IPS-15b (cell line): ENCODE results near the gene ENPP1.

ENCODE experiments used
- H3K27me3 ChIP-seq: one replicate; pipeline ENCODE4 v1.6.1; 2013; ENCODE audit warnings: low read length; ENCODE audit not compliant: control insufficient read depth, insufficient read depth
- H3K36me3 ChIP-seq: one replicate; pipeline ENCODE4 v1.6.1; 2013; ENCODE audit warnings: low read length; ENCODE audit not compliant: control insufficient read depth, insufficient read depth
- H3K4me1 ChIP-seq: one replicate; pipeline ENCODE4 v1.6.1; 2013; ENCODE audit warnings: mild to moderate bottlenecking, low read length; ENCODE audit not compliant: control insufficient read depth, insufficient read depth
- H3K4me3 ChIP-seq: one replicate; pipeline ENCODE4 v1.5.1; 2013; ENCODE audit warnings: low read depth, low read length
- H3K9ac ChIP-seq: one replicate; pipeline ENCODE4 v1.6.1; 2013; ENCODE audit warnings: low read depth, mild to moderate bottlenecking, low read length
- H3K9me3 ChIP-seq: one replicate; pipeline ENCODE4 v1.6.1; 2013; ENCODE audit warnings: mild to moderate bottlenecking, low read length; ENCODE audit not compliant: control insufficient read depth, insufficient read depth

ENPP1 gene

GRCh38 chr6:131918650-131919355 is 111.0 kb downstream of the ENPP1 start:
- H3K4me3 ChIP-seq = no peak overlapping the region
- no peak overlapping the region for H3K9ac ChIP-seq
- peaks cover 22% of the 10 kb centered on the region for H3K36me3 ChIP-seq
- no peaks in the 10 kb centered on the region for H3K4me1 ChIP-seq
- H3K27me3 ChIP-seq = no peaks in the 10 kb centered on the region
- H3K9me3 ChIP-seq = no peaks in the 10 kb centered on the region

GRCh38 chr6:131920656-131921055 is 112.8 kb downstream of the ENPP1 start:
- Histone ChIP-seq H3K36me3 (peaks cover 17% of the 10 kb centered on the region), H3K27me3 (no peaks in the 10 kb centered on the region), H3K9me3 (no peaks in the 10 kb centered on the region), H3K4me3 (no peak overlapping the region), H3K4me1 (no peaks in the 10 kb centered on the region), H3K9ac (no peak overlapping the region)

DNA sequence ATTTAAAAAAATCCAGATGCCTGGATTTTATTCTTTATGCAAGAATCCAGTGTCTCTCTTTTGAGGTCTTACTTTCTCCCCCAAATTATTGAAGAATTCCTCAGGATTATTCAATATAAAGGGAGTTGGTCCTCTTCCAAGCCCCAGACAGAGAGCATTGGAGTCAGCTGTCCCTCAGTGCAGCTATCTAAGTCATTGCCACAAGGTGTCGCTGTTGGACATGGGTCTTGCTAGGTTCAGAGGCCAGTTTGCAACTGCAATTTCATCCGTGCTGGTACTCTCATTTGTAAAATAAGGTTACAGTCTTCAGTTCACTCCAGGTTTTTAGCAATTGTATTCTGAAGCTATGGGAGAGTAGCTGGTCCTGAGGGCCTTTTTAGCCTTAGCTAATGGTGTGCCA is 115.5 kb downstream of the ENPP1 start:
- Histone ChIP-seq H3K27me3 (no peaks in the 10 kb centered on the region), H3K36me3 (peaks cover 8% of the 10 kb centered on the region), H3K9ac (no peak overlapping the region), H3K4me1 (no peaks in the 10 kb centered on the region), H3K9me3 (no peaks in the 10 kb centered on the region), H3K4me3 (no peak overlapping the region)

GRCh38 chr6:131924881-131925474 is 117.2 kb downstream of the ENPP1 start:
- no peaks in the 10 kb centered on the region for H3K27me3 ChIP-seq
- no peaks in the 10 kb centered on the region for H3K36me3 ChIP-seq
- no peaks in the 10 kb centered on the region for H3K4me1 ChIP-seq
- no peak overlapping the region for H3K9ac ChIP-seq
- H3K4me3 ChIP-seq = no peak overlapping the region
- H3K9me3 ChIP-seq = no peaks in the 10 kb centered on the region

- H3K9me3 ChIP-seq = no peaks in the 10 kb centered on the region
- H3K4me1 ChIP-seq = no peaks in the 10 kb centered on the region
- H3K4me3 ChIP-seq = no peak overlapping the region
- no peaks in the 10 kb centered on the region for H3K27me3 ChIP-seq
- H3K36me3 ChIP-seq = no peaks in the 10 kb centered on the region
- H3K9ac ChIP-seq = no peak overlapping the region
Measured at GRCh38 chr6:131929264-131929663, 121.4 kb downstream of the ENPP1 start.

DNA sequence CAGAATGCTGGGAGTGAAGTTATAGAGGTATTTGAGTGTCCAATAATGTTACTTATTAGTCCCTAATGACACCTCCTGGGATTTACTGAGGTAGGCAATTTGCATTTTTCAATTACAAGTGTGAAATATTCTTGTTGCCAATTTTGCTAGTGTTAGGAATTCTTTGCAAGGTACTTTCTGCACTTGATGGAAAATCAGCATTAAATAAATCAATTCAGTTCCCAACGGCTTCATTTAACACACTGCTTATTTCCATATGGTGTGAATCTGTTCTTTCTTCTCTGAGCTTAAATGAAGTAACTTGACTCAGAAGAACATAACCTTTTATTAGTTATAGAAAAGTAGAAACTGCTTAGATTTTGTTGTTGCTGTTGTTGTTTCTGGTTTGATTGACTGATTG is 122.2 kb downstream of the ENPP1 start:
- H3K36me3 ChIP-seq = no peaks in the 10 kb centered on the region
- no peaks in the 10 kb centered on the region for H3K27me3 ChIP-seq
- no peak overlapping the region for H3K9ac ChIP-seq
- H3K4me3 ChIP-seq = no peak overlapping the region
- no peaks in the 10 kb centered on the region for H3K9me3 ChIP-seq
- H3K4me1 ChIP-seq = no peaks in the 10 kb centered on the region

DNA sequence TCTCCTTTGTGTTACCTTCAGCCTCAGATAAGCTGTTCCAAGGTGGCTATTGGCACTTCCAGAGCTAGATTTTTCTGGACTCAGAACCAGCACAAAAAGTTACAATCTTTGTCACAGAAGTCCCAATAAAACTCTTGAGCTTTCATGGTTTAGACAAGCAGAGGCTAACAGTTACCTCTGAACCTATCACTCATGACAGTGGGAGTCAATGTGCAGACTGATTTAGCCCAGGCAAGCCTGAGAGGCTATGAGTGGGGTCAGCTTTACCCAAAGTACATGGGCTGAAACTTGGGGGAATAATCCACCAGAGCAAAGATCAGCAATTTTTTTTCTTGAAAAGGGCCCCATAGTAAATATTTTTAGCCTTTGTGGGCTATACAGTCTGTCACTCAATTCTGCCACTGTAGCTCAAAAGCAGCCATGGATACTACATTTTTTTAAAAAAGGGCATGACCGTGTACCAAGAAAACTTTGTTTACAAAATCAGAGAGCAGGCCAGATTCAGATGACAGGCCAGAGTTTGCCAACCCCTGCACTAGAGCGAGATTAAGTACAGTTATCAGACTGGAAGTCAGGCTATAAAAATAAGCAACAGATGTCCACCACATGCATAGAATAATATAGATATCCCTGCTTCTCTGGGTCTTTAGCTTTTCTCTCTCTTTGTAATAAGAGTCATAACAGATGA is 123.4 kb downstream of the ENPP1 start:
- no peak overlapping the region for H3K9ac ChIP-seq
- H3K27me3 ChIP-seq = no peaks in the 10 kb centered on the region
- H3K36me3 ChIP-seq = no peaks in the 10 kb centered on the region
- no peaks in the 10 kb centered on the region for H3K4me1 ChIP-seq
- H3K9me3 ChIP-seq = no peaks in the 10 kb centered on the region
- H3K4me3 ChIP-seq = no peak overlapping the region

DNA sequence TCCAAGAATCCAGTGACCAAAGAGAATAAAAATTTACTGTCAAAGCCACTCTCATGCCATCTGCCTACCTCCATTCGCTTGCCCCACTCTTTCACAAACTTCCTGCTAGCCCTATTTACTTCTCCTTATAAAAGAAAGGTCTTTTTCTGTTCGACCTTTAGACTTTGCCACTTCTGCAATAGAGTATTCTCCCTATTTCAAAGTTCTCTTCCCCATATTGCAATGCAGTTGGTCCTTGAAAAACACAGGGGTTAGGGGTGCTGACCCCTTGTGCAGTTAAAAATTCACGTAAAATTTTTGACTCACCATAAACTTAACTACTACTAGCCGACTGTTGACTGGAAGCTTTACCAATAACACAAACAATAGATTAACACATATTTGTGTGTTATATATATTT is 128.3 kb downstream of the ENPP1 start:
- H3K9ac ChIP-seq = no peak overlapping the region
- H3K27me3 ChIP-seq = no peaks in the 10 kb centered on the region
- peaks cover 13% of the 10 kb centered on the region for H3K4me1 ChIP-seq

DNA sequence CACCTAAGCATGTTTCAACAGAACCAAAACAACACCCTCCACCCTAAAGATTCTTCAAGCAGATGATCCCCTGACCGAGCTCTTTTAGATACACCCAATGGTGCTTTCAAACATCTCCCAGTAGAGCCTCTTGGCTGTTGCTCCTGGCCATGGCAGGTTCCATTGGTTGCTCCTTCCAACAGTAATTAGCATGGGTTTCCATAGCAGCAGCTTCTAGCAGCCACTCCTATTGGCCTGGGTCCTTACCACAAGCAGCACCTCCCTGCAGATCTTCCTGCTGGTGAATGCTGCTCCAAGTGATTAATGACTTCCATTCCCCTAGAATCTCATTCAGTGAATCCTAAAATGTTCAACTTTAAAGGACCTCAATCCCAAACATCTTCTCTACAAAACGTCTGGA is 129.4 kb downstream of the ENPP1 start:
- no peaks in the 10 kb centered on the region for H3K9me3 ChIP-seq
- no peaks in the 10 kb centered on the region for H3K27me3 ChIP-seq
- no peak overlapping the region for H3K4me3 ChIP-seq
- peaks cover 13% of the 10 kb centered on the region for H3K4me1 ChIP-seq
- no peaks in the 10 kb centered on the region for H3K36me3 ChIP-seq
- no peak overlapping the region for H3K9ac ChIP-seq

More for the DNA sequence above, 128.3 kb downstream of the ENPP1 start:
- Histone ChIP-seq H3K9me3 (no peaks in the 10 kb centered on the region), H3K36me3 (no peaks in the 10 kb centered on the region), H3K4me3 (no peak overlapping the region)

DNA sequence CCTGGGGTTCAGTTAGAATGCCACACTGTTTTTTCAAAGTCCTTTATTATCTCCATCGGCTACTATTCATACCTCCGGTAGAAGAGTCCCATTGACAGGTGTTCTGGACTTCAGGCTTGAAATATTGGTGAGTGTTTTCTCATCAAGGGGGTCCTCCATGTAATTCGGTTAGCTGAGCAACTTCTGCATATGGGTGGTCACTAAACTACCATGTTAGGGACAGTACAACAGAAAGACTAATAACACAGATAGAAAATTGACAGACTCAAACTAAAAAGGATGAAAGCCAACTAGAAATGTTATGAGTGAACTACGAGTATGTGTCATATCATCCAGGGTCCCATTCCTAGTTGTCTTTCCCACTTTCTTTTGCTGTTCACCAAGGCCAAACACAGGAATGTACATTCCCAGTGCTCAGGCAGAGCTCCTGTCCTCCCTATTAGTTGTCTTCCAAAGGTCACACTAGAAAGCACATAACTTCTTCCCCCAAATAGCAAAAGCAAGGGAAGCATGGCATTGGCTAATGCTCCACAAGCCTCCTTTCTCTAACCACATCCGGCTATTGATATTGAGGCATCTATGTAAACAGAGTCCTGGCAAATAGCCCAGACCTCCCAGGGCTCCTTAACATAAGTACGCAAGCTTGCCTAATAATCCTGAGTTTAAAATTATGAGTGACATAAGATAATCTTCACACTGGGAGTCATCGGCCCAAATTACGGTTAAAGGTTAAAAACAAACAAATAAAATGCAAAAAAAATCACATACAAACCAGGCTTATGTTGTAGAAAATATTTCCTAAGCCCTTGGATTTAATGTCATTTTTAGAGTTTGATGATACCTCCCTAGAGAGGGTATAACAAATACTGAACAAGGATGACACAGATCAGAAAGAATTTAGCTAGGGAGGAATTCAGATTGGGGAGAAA is 130.1 kb downstream of the ENPP1 start:
- Histone ChIP-seq H3K9ac (no peak overlapping the region), H3K9me3 (no peaks in the 10 kb centered on the region), H3K36me3 (no peaks in the 10 kb centered on the region), H3K4me1 (peaks cover 13% of the 10 kb centered on the region), H3K4me3 (no peak overlapping the region), H3K27me3 (no peaks in the 10 kb centered on the region)
